ENCODE results near the gene TNRC6C. TPM values are rescaled to one million over a fixed set of nuclear protein-coding genes. Genes with fewer than 3 reads are reported as not detected.

TNRC6C gene
- total and polyA plus RNA-seq, 4 donors = 2.2 to 25.9 (median 13.8) TPM

GRCh38 chr17:77995146-77995852 is 36.8 kb downstream of the TNRC6C start:
- peak overlapping the region; percentile 29 to 39 for H3K27ac ChIP-seq (ENCODE audit: low read depth in 1 of 2, low read length in 1 of 2)
- no peaks in the 10 kb centered on the region for H3K36me3 ChIP-seq (ENCODE audit: control insufficient read depth in 4 of 4, insufficient read depth in 4 of 4, low read length in 4 of 4)
- no peaks in the 10 kb centered on the region for H3K27me3 ChIP-seq (ENCODE audit: control insufficient read depth in 3 of 3, insufficient read depth in 3 of 3, low read length in 2 of 3)
- ATAC-seq (ENCODE audit: insufficient read depth, low FRiP score) (no peak), DNase-seq (peak in 1 of 3 donors; percentile 15)
- H3K9me3 ChIP-seq (ENCODE audit: control insufficient read depth in 4 of 4, insufficient read depth in 3 of 4, low read length in 3 of 4) = no peaks in the 10 kb centered on the region
- H3K9ac ChIP-seq (ENCODE audit: insufficient read depth in 1 of 2, low read length in 2 of 2) = no peak overlapping the region
- 60 to 85% methylated on average over 6 of the region's 6 CpGs for WGBS, 2 donors
- peaks cover 0 to 22% (median 7%) of the 10 kb centered on the region in 5 donors for H3K4me1 ChIP-seq (ENCODE audit: control insufficient read depth in 5 of 5, insufficient read depth in 5 of 5, low read length in 5 of 5)
- H3K4me3 ChIP-seq = no peak overlapping the region
- no peak for TF ChIP-seq CTCF (IDR thresholded peaks at IDR 0.05; ENCODE audit: control extremely low read depth, extremely low read depth)

- Histone ChIP-seq H3K4me3 (no peak overlapping the region), H3K27ac (ENCODE audit: low read depth in 1 of 2, low read length in 1 of 2) (no peak overlapping the region), H3K9me3 (ENCODE audit: control insufficient read depth in 4 of 4, insufficient read depth in 3 of 4, low read length in 3 of 4) (no peaks in the 10 kb centered on the region), H3K9ac (ENCODE audit: insufficient read depth in 1 of 2, low read length in 2 of 2) (no peak overlapping the region), H3K27me3 (ENCODE audit: control insufficient read depth in 3 of 3, insufficient read depth in 3 of 3, low read length in 2 of 3) (no peaks in the 10 kb centered on the region), H3K4me1 (ENCODE audit: control insufficient read depth in 5 of 5, insufficient read depth in 5 of 5, low read length in 5 of 5) (peaks cover 0 to 28% (median 13%) of the 10 kb centered on the region in 5 donors), H3K36me3 (ENCODE audit: control insufficient read depth in 4 of 4, insufficient read depth in 4 of 4, low read length in 4 of 4) (no peaks in the 10 kb centered on the region)
- no peak for ATAC-seq (ENCODE audit: insufficient read depth, low FRiP score)
- 90 to 94% methylated on average over 3 of the region's 3 CpGs for WGBS, 2 donors
- no peak for TF ChIP-seq CTCF (IDR thresholded peaks at IDR 0.05; ENCODE audit: control extremely low read depth, extremely low read depth)
- no peak for DNase-seq
Measured at GRCh38 chr17:77996256-77996655, 37.8 kb downstream of the TNRC6C start.

GRCh38 chr17:77999413-78000173 is 41.1 kb downstream of the TNRC6C start:
- DNase-seq = no peak
- 76 to 88% methylated on average over 7 of the region's 7 CpGs for WGBS, 2 donors
- H3K9me3 ChIP-seq (ENCODE audit: control insufficient read depth in 4 of 4, insufficient read depth in 3 of 4, low read length in 3 of 4) = no peaks in the 10 kb centered on the region
- peaks cover 0 to 34% (median 13%) of the 10 kb centered on the region in 5 donors for H3K4me1 ChIP-seq (ENCODE audit: control insufficient read depth in 5 of 5, insufficient read depth in 5 of 5, low read length in 5 of 5)
- no peaks in the 10 kb centered on the region for H3K27me3 ChIP-seq (ENCODE audit: control insufficient read depth in 3 of 3, insufficient read depth in 3 of 3, low read length in 2 of 3)
- TF ChIP-seq CTCF (IDR thresholded peaks at IDR 0.05; ENCODE audit: control extremely low read depth, extremely low read depth) = no peak
- H3K27ac ChIP-seq (ENCODE audit: low read depth in 1 of 2, low read length in 1 of 2) = peak overlapping the region in 1 of 2 donors; percentile 49
- no peak for ATAC-seq (ENCODE audit: insufficient read depth, low FRiP score)
- H3K9ac ChIP-seq (ENCODE audit: insufficient read depth in 1 of 2, low read length in 2 of 2) = no peak overlapping the region
- H3K4me3 ChIP-seq = no peak overlapping the region
- peaks cover 0 to 4% (median 0%) of the 10 kb centered on the region in 4 donors for H3K36me3 ChIP-seq (ENCODE audit: control insufficient read depth in 4 of 4, insufficient read depth in 4 of 4, low read length in 4 of 4)

Data from lung (tissue), 12 donors.